Body of pancreas (tissue), 4 donors: ENCODE measurements around the gene SENP7.

Source experiments
- POLR2A ChIP-seq, 3 donors: fragments of 450-650 bp; IDR thresholded peaks; one replicate each; pipeline ENCODE4 v1.6.1; 2016; ENCODE audit warnings: antibody characterized with exemption in 3 of 3, mild to moderate bottlenecking in 2 of 3
- TF ChIP-seq, protein P1 (sequence below), 7 experiments: fragments of 450-650 bp in 4 of 7; fragments of 200-600 bp in 3 of 7; sonication (generic) in 3 of 7; IDR thresholded peaks; one replicate each; pipeline ENCODE4 v1.5.1; 2016 to 2019; ENCODE audit warnings: antibody characterized with exemption in 7 of 7

DNA sequence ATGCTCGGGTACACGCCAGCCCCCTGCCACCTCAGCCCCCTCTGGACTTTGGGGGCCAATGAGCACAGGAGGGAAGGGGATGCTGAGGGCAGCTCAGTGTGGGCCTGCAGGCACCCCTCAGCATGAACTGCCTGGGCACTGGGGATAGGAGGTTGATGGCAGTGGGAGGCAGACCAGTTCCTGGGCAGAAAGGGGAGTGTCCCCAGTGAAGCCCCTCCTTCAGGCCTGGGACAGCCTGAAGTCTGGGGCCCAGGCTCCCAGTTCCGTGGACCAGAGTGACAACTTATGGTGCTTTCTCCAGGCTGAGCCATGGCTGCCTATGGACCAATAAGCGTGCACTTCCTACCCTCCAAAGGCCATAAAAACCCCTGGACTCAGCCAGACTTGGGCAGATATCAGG, 129.4 kb downstream of the SENP7 start:
- TF ChIP-seq, protein P1, sequence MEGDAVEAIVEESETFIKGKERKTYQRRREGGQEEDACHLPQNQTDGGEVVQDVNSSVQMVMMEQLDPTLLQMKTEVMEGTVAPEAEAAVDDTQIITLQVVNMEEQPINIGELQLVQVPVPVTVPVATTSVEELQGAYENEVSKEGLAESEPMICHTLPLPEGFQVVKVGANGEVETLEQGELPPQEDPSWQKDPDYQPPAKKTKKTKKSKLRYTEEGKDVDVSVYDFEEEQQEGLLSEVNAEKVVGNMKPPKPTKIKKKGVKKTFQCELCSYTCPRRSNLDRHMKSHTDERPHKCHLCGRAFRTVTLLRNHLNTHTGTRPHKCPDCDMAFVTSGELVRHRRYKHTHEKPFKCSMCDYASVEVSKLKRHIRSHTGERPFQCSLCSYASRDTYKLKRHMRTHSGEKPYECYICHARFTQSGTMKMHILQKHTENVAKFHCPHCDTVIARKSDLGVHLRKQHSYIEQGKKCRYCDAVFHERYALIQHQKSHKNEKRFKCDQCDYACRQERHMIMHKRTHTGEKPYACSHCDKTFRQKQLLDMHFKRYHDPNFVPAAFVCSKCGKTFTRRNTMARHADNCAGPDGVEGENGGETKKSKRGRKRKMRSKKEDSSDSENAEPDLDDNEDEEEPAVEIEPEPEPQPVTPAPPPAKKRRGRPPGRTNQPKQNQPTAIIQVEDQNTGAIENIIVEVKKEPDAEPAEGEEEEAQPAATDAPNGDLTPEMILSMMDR (IDR thresholded peaks at IDR 0.05) = no peak
- no peak for TF ChIP-seq POLR2A (IDR thresholded peaks at IDR 0.05)
